SW480 (cell line): ENCODE results near the gene PRAMEF18.
"Not testable (repeated sequence)": the region's sequence is repeated elsewhere in the genome, so short reads cannot be mapped to it uniquely, and the experiment has no call there.

Experiments
- DNase-seq: peaks from one replicate; pipeline ENCODE4 v3.0.0-alpha.2; 2016; ENCODE audit warnings: low spot score

The PRAMEF18 gene

GRCh38 chr1:13201309-13201708, 24.6 kb downstream of the PRAMEF18 start, which contains the start of gene PRAMEF13:
PRAMEF13 (minus strand) TSS chr1:13201409; CDS start chr1:13199589, 1,820 bp downstream.
- not testable (repeated sequence) for DNase-seq
